ENCODE measurements around the gene ZNF275.

GRCh38 chrX:153333266-153333665 is 687 bp upstream of the ZNF275 start:
- TF ChIP-seq OSR1 (CRISPR knock-in tag; IDR thresholded peaks at IDR 0.05) (no peak), ARNTL (CRISPR knock-in tag; IDR thresholded peaks at IDR 0.05; ENCODE audit: borderline replicate concordance, low read depth) (no peak), TOX (CRISPR knock-in tag; IDR thresholded peaks at IDR 0.05; ENCODE audit: borderline replicate concordance) (no peak), ESRRG (CRISPR knock-in tag; IDR thresholded peaks at IDR 0.05) (no peak), ZNF8 (CRISPR knock-in tag; IDR thresholded peaks at IDR 0.05) (no peak), PATZ1 (CRISPR knock-in tag; IDR thresholded peaks at IDR 0.05; ENCODE audit: borderline replicate concordance) (no peak), BACH2 (CRISPR knock-in tag; IDR thresholded peaks at IDR 0.05; ENCODE audit: borderline replicate concordance) (no peak), POU6F1 (CRISPR knock-in tag; IDR thresholded peaks at IDR 0.05; ENCODE audit: borderline replicate concordance, low read depth) (no peak), CREB5 (CRISPR knock-in tag; IDR thresholded peaks at IDR 0.05; ENCODE audit: low read depth) (no peak), ZC3H10 (CRISPR knock-in tag; IDR thresholded peaks at IDR 0.05) (no peak), ZFP3 (CRISPR knock-in tag; IDR thresholded peaks at IDR 0.05) (no peak)
